Activated effector memory CD4-positive, alpha-beta T cell treated with Interleukin-2 at 50 U/mL for 16 hours (primary cell): ENCODE data around the gene FAM83B.
"Not testable (repeated sequence)": the region's sequence is repeated elsewhere in the genome, so short reads cannot be mapped to it uniquely, and the experiment has no call there.

Experiments used
- DNase-seq: peaks from one replicate; pipeline ENCODE4 v3.0.0-alpha.2; 2020

The FAM83B gene

GRCh38 chr6:54900666-54901065, 54.1 kb downstream of the FAM83B start:
- no peak for DNase-seq

GRCh38 chr6:54903884-54904283, 57.3 kb downstream of the FAM83B start:
- no peak for DNase-seq

- DNase-seq: no peak
These were observed 60.8 kb downstream of the FAM83B start for GRCh38 chr6:54907355-54907754.

- no peak for DNase-seq
These were observed 62.6 kb downstream of the FAM83B start for GRCh38 chr6:54909184-54909583.

- no peak for DNase-seq
These were observed 63.9 kb downstream of the FAM83B start for GRCh38 chr6:54910431-54910884.

GRCh38 chr6:54910921-54911320, 64.3 kb downstream of the FAM83B start:
- DNase-seq: no peak

- DNase-seq: no peak
These were observed 66.6 kb downstream of the FAM83B start for GRCh38 chr6:54913211-54913610.

- no peak for DNase-seq
These were observed 70.3 kb downstream of the FAM83B start for GRCh38 chr6:54916858-54917257.

- no peak for DNase-seq
These were observed 74.1 kb downstream of the FAM83B start for GRCh38 chr6:54920628-54921027.

GRCh38 chr6:54921891-54922290, 75.3 kb downstream of the FAM83B start:
- DNase-seq: no peak

GRCh38 chr6:54929245-54929909, 82.8 kb downstream of the FAM83B start:
- DNase-seq: no peak

GRCh38 chr6:54932622-54933021, 86.1 kb downstream of the FAM83B start:
- no peak for DNase-seq

GRCh38 chr6:54935739-54936138, 89.2 kb downstream of the FAM83B start:
- no peak for DNase-seq

- no peak for DNase-seq
These were observed 90.8 kb downstream of the FAM83B start for GRCh38 chr6:54937371-54937770.

GRCh38 chr6:54957698-54958097, 111.1 kb downstream of the FAM83B start:
- no peak for DNase-seq

GRCh38 chr6:54958446-54958845, 111.9 kb downstream of the FAM83B start:
- DNase-seq: no peak

- DNase-seq: no peak
These were observed 113.2 kb downstream of the FAM83B start for GRCh38 chr6:54959820-54960219.

GRCh38 chr6:54961372-54961771, 114.8 kb downstream of the FAM83B start:
- not testable (repeated sequence) for DNase-seq

GRCh38 chr6:54970337-54970736, 123.8 kb downstream of the FAM83B start:
- no peak for DNase-seq

GRCh38 chr6:54971825-54972224, 125.3 kb downstream of the FAM83B start:
- no peak for DNase-seq

- DNase-seq: not testable (repeated sequence)
These were observed 132.6 kb downstream of the FAM83B start for GRCh38 chr6:54979161-54979560.

- DNase-seq: no peak
These were observed 134.1 kb downstream of the FAM83B start for GRCh38 chr6:54980511-54981275.

- no peak for DNase-seq
These were observed 134.7 kb downstream of the FAM83B start for GRCh38 chr6:54981276-54981609.

- no peak for DNase-seq
These were observed 135.1 kb downstream of the FAM83B start for GRCh38 chr6:54981647-54982046.
